GM18505 (cell line): ENCODE results near the gene NFAM1.

ENCODE experiments used
- ATAC-seq: cut with Tn5 transposase; IDR thresholded peaks from one replicate; pipeline ENCODE4 v1.9.1; 2021; ENCODE audit not compliant: unreplicated experiment
- POLR2A ChIP-seq: IDR thresholded peaks from 4 replicates; pipeline ENCODE4 v1.6.1; 2011; ENCODE audit warnings: borderline replicate concordance; ENCODE audit not compliant: insufficient read depth, insufficient read length; ENCODE audit errors: extremely low read depth

NFAM1 gene

GRCh38 chr22:42416671-42417230 lies 15.5 kb downstream of the NFAM1 start:
- TF ChIP-seq POLR2A, result no peak
- ATAC-seq, result no peak

- no peak for ATAC-seq
- no peak for TF ChIP-seq POLR2A
Measured at GRCh38 chr22:42414565-42415303, 17.5 kb downstream of the NFAM1 start.

- no peak for ATAC-seq
- no peak for TF ChIP-seq POLR2A
Measured at GRCh38 chr22:42414021-42414420, 18.2 kb downstream of the NFAM1 start.

GRCh38 chr22:42412744-42413333 lies 19.4 kb downstream of the NFAM1 start:
- ATAC-seq, result no peak
- TF ChIP-seq POLR2A, result no peak

GRCh38 chr22:42410708-42411107 lies 21.5 kb downstream of the NFAM1 start:
- TF ChIP-seq POLR2A, result no peak
- ATAC-seq, result no peak

- TF ChIP-seq POLR2A, result no peak
- ATAC-seq, result no peak
Measured at GRCh38 chr22:42408810-42409529, 23.2 kb downstream of the NFAM1 start.

GRCh38 chr22:42408276-42408675 lies 23.9 kb downstream of the NFAM1 start:
- no peak for TF ChIP-seq POLR2A
- ATAC-seq, result no peak

GRCh38 chr22:42404266-42404665 lies 27.9 kb downstream of the NFAM1 start:
- no peak for ATAC-seq
- no peak for TF ChIP-seq POLR2A

GRCh38 chr22:42401535-42402334 lies 30.5 kb downstream of the NFAM1 start:
- ATAC-seq, result no peak

GRCh38 chr22:42400811-42401534 lies 31.2 kb downstream of the NFAM1 start:
- no peak for TF ChIP-seq POLR2A
- ATAC-seq, result no peak

More at GRCh38 chr22:42401535-42402334, 30.5 kb downstream of the NFAM1 start:
- no peak for TF ChIP-seq POLR2A

GRCh38 chr22:42399315-42400271 lies 32.6 kb downstream of the NFAM1 start:
- no peak for TF ChIP-seq POLR2A
- no peak for ATAC-seq
